ENCODE results near the gene NAT10. TPM values are rescaled to one million over a fixed set of nuclear protein-coding genes. Genes with fewer than 3 reads are reported as not detected.

The NAT10 gene
- total RNA-seq, 2 donors from 2014 or later = 13.3 to 16.0 TPM

GRCh38 chr11:34148504-34149165, 43.2 kb downstream of the NAT10 start:
- H3K4me3 ChIP-seq = no peak overlapping the region
- H3K27ac ChIP-seq = no peak overlapping the region
- no peak for TF ChIP-seq CTCF (IDR thresholded peaks at IDR 0.05)
- DNase-seq (ENCODE audit: low spot score) = no peak
- H3K4me1 ChIP-seq = no peaks in the 10 kb centered on the region
- no peaks in the 10 kb centered on the region for H3K27me3 ChIP-seq
- peaks cover 94% of the 10 kb centered on the region for H3K36me3 ChIP-seq
- no peaks in the 10 kb centered on the region for H3K9me3 ChIP-seq

GRCh38 chr11:34149274-34149673, 43.8 kb downstream of the NAT10 start:
- no peaks in the 10 kb centered on the region for H3K27me3 ChIP-seq
- no peak for DNase-seq (ENCODE audit: low spot score)
- H3K4me3 ChIP-seq = no peak overlapping the region
- no peak for TF ChIP-seq CTCF (IDR thresholded peaks at IDR 0.05)
- H3K27ac ChIP-seq = no peak overlapping the region
- H3K9me3 ChIP-seq = no peaks in the 10 kb centered on the region
- no peaks in the 10 kb centered on the region for H3K4me1 ChIP-seq
- peaks cover 92% of the 10 kb centered on the region for H3K36me3 ChIP-seq

DNA sequence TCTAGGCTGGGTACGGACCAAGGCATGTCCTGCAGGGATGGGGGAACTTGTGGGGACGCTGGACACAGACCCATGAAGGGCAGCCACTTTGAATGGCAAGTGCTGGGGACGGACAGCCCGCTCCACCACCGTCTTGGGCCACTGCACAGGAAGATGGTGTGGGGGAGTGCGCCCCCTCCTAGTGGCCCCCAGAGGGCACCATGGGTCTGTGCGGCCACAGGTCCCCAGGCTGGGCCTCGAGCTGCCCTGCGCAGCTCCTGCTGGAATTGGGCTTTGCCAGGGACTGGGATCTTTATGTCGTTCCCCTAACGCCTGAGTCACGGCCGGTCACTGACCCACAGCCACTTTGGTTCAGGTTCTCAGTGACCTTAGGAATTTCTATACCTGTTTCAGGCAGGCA, 44.4 kb downstream of the NAT10 start:
- no peaks in the 10 kb centered on the region for H3K4me1 ChIP-seq
- peak in 1 of 2 donors; percentile 30 for TF ChIP-seq CTCF (IDR thresholded peaks at IDR 0.05)
- no peak for DNase-seq (ENCODE audit: low spot score)
- no peaks in the 10 kb centered on the region for H3K27me3 ChIP-seq
- peaks cover 92% of the 10 kb centered on the region for H3K36me3 ChIP-seq
- H3K27ac ChIP-seq = no peak overlapping the region
- no peak overlapping the region for H3K4me3 ChIP-seq
- no peaks in the 10 kb centered on the region for H3K9me3 ChIP-seq

GRCh38 chr11:34150494-34151151, 45.2 kb downstream of the NAT10 start:
- Histone ChIP-seq H3K9me3 (no peaks in the 10 kb centered on the region), H3K36me3 (peaks cover 92% of the 10 kb centered on the region), H3K4me3 (no peak overlapping the region), H3K4me1 (no peaks in the 10 kb centered on the region), H3K27me3 (no peaks in the 10 kb centered on the region), H3K27ac (no peak overlapping the region)
- no peak for DNase-seq (ENCODE audit: low spot score)
- TF ChIP-seq CTCF (IDR thresholded peaks at IDR 0.05) = no peak

- no peaks in the 10 kb centered on the region for H3K27me3 ChIP-seq
- TF ChIP-seq CTCF (IDR thresholded peaks at IDR 0.05) = no peak
- H3K4me3 ChIP-seq = no peak overlapping the region
- DNase-seq (ENCODE audit: low spot score) = no peak
- no peaks in the 10 kb centered on the region for H3K9me3 ChIP-seq
- H3K4me1 ChIP-seq = no peaks in the 10 kb centered on the region
- peaks cover 91% of the 10 kb centered on the region for H3K36me3 ChIP-seq
- no peak overlapping the region for H3K27ac ChIP-seq
Measured at GRCh38 chr11:34151166-34151565, 45.7 kb downstream of the NAT10 start.
